Heart right ventricle (tissue), 16 donors: ENCODE measurements around the gene COMTD1. TPM values are rescaled to one million over a fixed set of nuclear protein-coding genes. Genes with fewer than 3 reads are reported as not detected.
"Not testable (repeated sequence)": the region's sequence is repeated elsewhere in the genome, so short reads cannot be mapped to it uniquely, and the experiment has no call there.

Experiments
- ATAC-seq, 8 donors: fragments of 200-7000 bp; cut with Tn5 transposase; one replicate each; pipeline ENCODE4 v1.9.1; 2020; ENCODE audit warnings: mild to moderate bottlenecking in 8 of 8, moderate library complexity in 8 of 8, moderate number of reproducible peaks in 1 of 8
- DNase-seq, 2 donors: peaks; one replicate each; pipeline ENCODE4 v3.0.0-alpha.2; 2020
- H3K27ac ChIP-seq, 10 donors: fragments of 200-600 bp; sonication (generic) in 2 of 10; one replicate each; pipeline versions ENCODE4 v1.5.0 to v1.8.0; 2020 to 2022; ENCODE audit warnings: mild to moderate bottlenecking in 3 of 10
- H3K27me3 ChIP-seq, 7 donors: fragments of 200-600 bp; one replicate each; pipeline ENCODE4 v1.8.0; 2021 to 2022; ENCODE audit warnings: mild to moderate bottlenecking in 2 of 7
- H3K36me3 ChIP-seq, 9 donors: fragments of 200-600 bp; sonication (generic) in 1 of 9; one replicate each; pipeline versions ENCODE4 v1.5.0 to v1.8.0; 2020 to 2022; ENCODE audit warnings: mild to moderate bottlenecking in 2 of 9
- H3K4me1 ChIP-seq, 9 donors: fragments of 200-600 bp; sonication (generic) in 1 of 9; one replicate each; pipeline versions ENCODE4 v1.5.0 to v1.8.0; 2020 to 2022; ENCODE audit warnings: mild to moderate bottlenecking in 4 of 9
- H3K4me3 ChIP-seq, 10 donors: fragments of 200-600 bp; sonication (generic) in 2 of 10; one replicate each; pipeline versions ENCODE4 v1.5.0 to v1.8.0; 2020 to 2022; ENCODE audit warnings: mild to moderate bottlenecking in 7 of 10, moderate library complexity in 2 of 10
- H3K9me3 ChIP-seq, 11 donors: fragments of 200-600 bp in 10 of 11; sonication (generic) in 2 of 11; one replicate each; pipeline versions ENCODE4 v1.5.0 to v1.8.0; 2013 to 2022; ENCODE audit warnings: mild to moderate bottlenecking in 2 of 11, control low read depth in 1 of 11, moderate library complexity in 1 of 11
- WGBS, 2 donors: extraction: QIAGEN DNeasy Blood & Tissue Kit; methylation state at CpG; one replicate each; pipeline ENCODE4 v1.1.7; 2013; ENCODE audit warnings: inconsistent platforms in 1 of 2; 5-methylcytosine and 5-hydroxymethylcytosine counted together
- intact Hi-C, 10 donors: fragments of 100-400 bp; cut with DNase I; formaldehyde crosslinking; loops; one replicate each; pipeline versions ENCODE4 v1.11.1 to v1.14.2; 2022
- polyA plus RNA-seq, 2 donors: library from polyadenylated mRNA; stranded (reverse); fragments of 200-250 nt; gene quantifications; one replicate each; pipeline ENCODE4 v1.2.3, GENCODE V29; 2013
- total RNA-seq, 10 donors: library from RNA; stranded (reverse); fragmentation: NEBNext Ultra II Directional in 3 of 10; extraction: Animal tissue kit (Norgen Biotek cat#: 25700) in 3 of 10; gene quantifications; one replicate each; pipeline versions ENCODE4 v1.2.1 to v1.2.4, GENCODE V29; 2021 to 2023
- TF ChIP-seq, protein P1 (sequence below), 9 donors: fragments of 200-600 bp; sonication (generic) in 2 of 9; IDR thresholded peaks; one replicate each; pipeline versions ENCODE4 v1.5.0 to v1.8.0; 2021 to 2022; ENCODE audit warnings: antibody characterized with exemption in 9 of 9, mild to moderate bottlenecking in 5 of 9, moderate library complexity in 1 of 9
- donor health status: Arrhythmogenic right ventricular cardiomyopathy.
- donor health status: ischemic (EF 13 %, LVEDD 7.1; RV severe dilation, severe dysfunction).
- donor health status: healthy with polysubstance abuse.
- donor health status: DM: no; HTN: yes; CAD: no.
- donor health status: DM: no; HTN: no; CAD: no.
- donor health status: ischemic (EF 25% LVEDD 6.9; RV normal size, moderate dysfunction).
- donor health status: ischemic (EF 25% LVEDD 5.7; RV mildly dilated, moderate dysfunction).
- donor health status: healthy.
- donor health status: DM: yes; HTN: yes; CAD: no.
- donor health status: Ischemic cardiomyopathy.
- donor health status: ischemic (EF 35%, LVEDD 5.7; RV mildly dilated, moderate dysfunction).
- donor health status: nonischemic (EF 11% LVEDD 7.7; RV severe dilation, severe dysfunction).
- donor health status: DM: yes; HTN: yes; CAD: no.
- donor health status: PGD.
- donor health status: ischemic (EF 29% LVEDD 5.4; RV normal size, mild dysfunction).
- donor health status: nonischemic (EF 23%, LVEDD 6.1; RV moderate dilation, normal function).

Gene COMTD1
- total and polyA plus RNA-seq, 12 donors = 16.4 to 254 (median 33.6) TPM

GRCh38 chr10:75189266-75190096, 46.3 kb downstream of the COMTD1 start:
- Histone ChIP-seq H3K9me3 (no peaks in the 10 kb centered on the region), H3K4me3 (no peak overlapping the region), H3K27ac (no peak overlapping the region), H3K27me3 (no peaks in the 10 kb centered on the region), H3K4me1 (peaks cover 0 to 38% (median 20%) of the 10 kb centered on the region in 9 donors), H3K36me3 (no peaks in the 10 kb centered on the region)
- TF ChIP-seq, protein P1, sequence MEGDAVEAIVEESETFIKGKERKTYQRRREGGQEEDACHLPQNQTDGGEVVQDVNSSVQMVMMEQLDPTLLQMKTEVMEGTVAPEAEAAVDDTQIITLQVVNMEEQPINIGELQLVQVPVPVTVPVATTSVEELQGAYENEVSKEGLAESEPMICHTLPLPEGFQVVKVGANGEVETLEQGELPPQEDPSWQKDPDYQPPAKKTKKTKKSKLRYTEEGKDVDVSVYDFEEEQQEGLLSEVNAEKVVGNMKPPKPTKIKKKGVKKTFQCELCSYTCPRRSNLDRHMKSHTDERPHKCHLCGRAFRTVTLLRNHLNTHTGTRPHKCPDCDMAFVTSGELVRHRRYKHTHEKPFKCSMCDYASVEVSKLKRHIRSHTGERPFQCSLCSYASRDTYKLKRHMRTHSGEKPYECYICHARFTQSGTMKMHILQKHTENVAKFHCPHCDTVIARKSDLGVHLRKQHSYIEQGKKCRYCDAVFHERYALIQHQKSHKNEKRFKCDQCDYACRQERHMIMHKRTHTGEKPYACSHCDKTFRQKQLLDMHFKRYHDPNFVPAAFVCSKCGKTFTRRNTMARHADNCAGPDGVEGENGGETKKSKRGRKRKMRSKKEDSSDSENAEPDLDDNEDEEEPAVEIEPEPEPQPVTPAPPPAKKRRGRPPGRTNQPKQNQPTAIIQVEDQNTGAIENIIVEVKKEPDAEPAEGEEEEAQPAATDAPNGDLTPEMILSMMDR (IDR thresholded peaks at IDR 0.05) = no peak
- DNase-seq (no peak), ATAC-seq (peak in 1 of 8 donors; percentile 13)
- 88 to 94% methylated on average over 12 of the region's 12 CpGs for WGBS, 2 donors
- intact Hi-C loops = loop anchor here in 8 of 10 donors (2.0 to 10.0 kb wide), 4 partner anchors 38 to 75 kb away; partner anchors contain the start of gene SAMD8 (in 3 of the 8)

- H3K9me3 ChIP-seq, H3K36me3 ChIP-seq, ATAC-seq, H3K27me3 ChIP-seq, H3K4me3 ChIP-seq, DNase-seq: not testable (repeated sequence)
- Histone ChIP-seq H3K4me1 (peaks cover 0 to 38% (median 20%) of the 10 kb centered on the region in 9 donors), H3K27ac (peak overlapping the region in 2 of 10 donors; percentile 22 to 39)
- intact Hi-C loops = loop anchor here in 7 of 10 donors (1.0 to 10.0 kb wide), 5 partner anchors 39 to 74 kb away; partner anchors contain the start of genes SAMD8 (in 2 of the 7) and COMTD1 (in 1 of the 7)
- whole genome bisulfite sequencing, 2 donors = 93 to 96% methylated on average over 9 of the region's 9 CpGs
Observed at GRCh38 chr10:75188522-75188921, 47.2 kb downstream of the COMTD1 start.

DNA sequence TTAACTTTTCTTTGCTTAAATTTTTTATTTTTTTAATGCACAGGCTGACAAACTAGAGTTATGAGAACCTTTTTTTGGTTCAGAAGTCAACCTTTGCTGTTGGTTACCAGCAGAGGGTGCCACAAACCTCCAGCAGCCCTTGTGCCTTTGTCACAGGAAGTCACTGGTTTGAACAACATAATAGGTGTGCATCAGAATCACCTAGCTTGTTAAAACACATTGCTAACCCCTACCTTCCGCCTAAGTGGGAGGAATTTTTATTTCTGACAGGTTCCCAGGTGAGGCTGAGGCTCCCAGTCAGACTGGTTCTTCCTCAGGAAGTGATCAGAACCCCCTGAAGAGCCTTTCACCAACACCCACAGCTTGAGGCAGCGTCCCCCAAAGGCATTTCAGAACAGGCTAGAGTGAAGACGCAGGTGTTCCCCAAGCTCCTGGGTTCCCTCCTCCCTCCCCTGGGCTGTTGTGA, 47.8 kb downstream of the COMTD1 start:
- DNase-seq = peak in 1 of 2 donors; percentile 52
- peak in 7 of 8 donors; percentile 18 to 60 (median 35) for ATAC-seq
- intact Hi-C loops = loop anchor here in 8 of 10 donors (1.0 to 10.0 kb wide), 6 partner anchors 39 to 73 kb away; partner anchors contain the start of genes SAMD8 (in 2 of the 8) and COMTD1 (in 1 of the 8)
- no peaks in the 10 kb centered on the region for H3K9me3 ChIP-seq
- H3K27ac ChIP-seq = peak overlapping the region in 4 of 10 donors; percentile 1 to 39 (median 20)
- peaks cover 0 to 38% (median 20%) of the 10 kb centered on the region in 9 donors for H3K4me1 ChIP-seq
- no peaks in the 10 kb centered on the region for H3K36me3 ChIP-seq
- H3K27me3 ChIP-seq = no peaks in the 10 kb centered on the region
- WGBS, 2 donors = 77 to 86% methylated on average over 3 of the region's 3 CpGs
- no peak overlapping the region for H3K4me3 ChIP-seq
- TF ChIP-seq, protein P1 (IDR thresholded peaks at IDR 0.05) = peak; percentile 47 to 80 (median 70)

- Histone ChIP-seq H3K4me1 (peaks cover 0 to 28% (median 6%) of the 10 kb centered on the region in 9 donors), H3K27me3 (no peaks in the 10 kb centered on the region), H3K9me3 (no peaks in the 10 kb centered on the region), H3K4me3 (no peak overlapping the region), H3K27ac (peak overlapping the region in 1 of 10 donors; percentile 15), H3K36me3 (peaks cover 0 to 5% (median 0%) of the 10 kb centered on the region in 9 donors)
- ATAC-seq (no peak), DNase-seq (no peak)
- TF ChIP-seq, protein P1 (IDR thresholded peaks at IDR 0.05) = no peak
- intact Hi-C loops = loop anchor here in 6 of 10 donors (2.0 to 10.0 kb wide), 4 partner anchors 41 to 72 kb away; partner anchors contain the start of gene SAMD8 (in 2 of the 6)
- WGBS, 2 donors = 75 to 78% methylated on average over 4 of the region's 4 CpGs
Observed at GRCh38 chr10:75186310-75186709, 49.4 kb downstream of the COMTD1 start.

Other genes with a start within 250 kb of the COMTD1 start
- 10 to 100 TPM; 23.8 to 31.2 (median 26.5) TPM for gene SAMD8, start 124.3 kb downstream of the COMTD1 start, total RNA-seq
- 1 to 10 TPM; 5.3 to 8.5 TPM for gene SAMD8, start 124.3 kb downstream of the COMTD1 start, polyA plus RNA-seq
- 100 to 1,000 TPM; 445 to 606 (median 499) TPM for gene VDAC2, start 25.2 kb downstream of the COMTD1 start, total RNA-seq
- 100 to 1,000 TPM; 193 to 457 TPM for gene VDAC2, start 25.2 kb downstream of the COMTD1 start, polyA plus RNA-seq
- 1 to 10 TPM; 2.5 to 9.7 (median 4.1) TPM for gene ZNF503, start 165.8 kb upstream of the COMTD1 start, total RNA-seq
- 1 to 10 TPM; 5.2 to 5.6 TPM for gene ZNF503, start 165.8 kb upstream of the COMTD1 start, polyA plus RNA-seq
- gene LRMDA, start 195.7 kb upstream of the COMTD1 start, total RNA-seq = 10 to 100 TPM in 9 of 10 donors, 1 to 10 TPM in 1; 4.7 to 59.8 (median 13.6) TPM
- gene LRMDA, start 195.7 kb upstream of the COMTD1 start, polyA plus RNA-seq = 1 to 10 TPM; 4.0 to 8.3 TPM